ENCODE results near the gene PDCD1. TPM values are rescaled to one million over a fixed set of nuclear protein-coding genes. Genes with fewer than 3 reads are reported as not detected.

Gene PDCD1
- total and polyA plus RNA-seq, 2 donors (not counting 1 experiment from before 2014, with no cell fraction given): not detected

- Histone ChIP-seq H3K4me3 (replicated peaks in 1 of 4; ENCODE audit: control extremely low read depth in 1 of 4, insufficient read depth in 1 of 4, low read depth in 3 of 4, low read length in 4 of 4) (no peak overlapping the region), H3K9me3 (ENCODE audit: control insufficient read depth, insufficient read depth, low read depth, low read length) (no peaks in the 10 kb centered on the region), H3K36me3 (ENCODE audit: control insufficient read depth, insufficient read depth, low read length) (no peaks in the 10 kb centered on the region), H4K20me1 (ENCODE audit: control insufficient read depth, extremely low read depth, insufficient read depth, low read length) (no peaks in the 10 kb centered on the region), H3K4me1 (ENCODE audit: control insufficient read depth, extremely low read depth, insufficient read depth, low read length) (no peaks in the 10 kb centered on the region), H3K4me2 (ENCODE audit: extremely low read depth, insufficient read depth, low read length) (no peak overlapping the region), H3K79me2 (ENCODE audit: control insufficient read depth, insufficient read depth, low read length) (no peaks in the 10 kb centered on the region), H3K9ac (ENCODE audit: insufficient read depth, low read length) (no peak overlapping the region), H3K27ac (ENCODE audit: insufficient read depth, low read length) (no peak overlapping the region), H2AFZ (ENCODE audit: low read length) (no peak overlapping the region), H3K27me3 (ENCODE audit: control insufficient read depth, insufficient read depth, low read length) (no peaks in the 10 kb centered on the region)
- no peak for DNase-seq (ENCODE audit: low read depth in 2 of 2)
- TF ChIP-seq, protein P1, sequence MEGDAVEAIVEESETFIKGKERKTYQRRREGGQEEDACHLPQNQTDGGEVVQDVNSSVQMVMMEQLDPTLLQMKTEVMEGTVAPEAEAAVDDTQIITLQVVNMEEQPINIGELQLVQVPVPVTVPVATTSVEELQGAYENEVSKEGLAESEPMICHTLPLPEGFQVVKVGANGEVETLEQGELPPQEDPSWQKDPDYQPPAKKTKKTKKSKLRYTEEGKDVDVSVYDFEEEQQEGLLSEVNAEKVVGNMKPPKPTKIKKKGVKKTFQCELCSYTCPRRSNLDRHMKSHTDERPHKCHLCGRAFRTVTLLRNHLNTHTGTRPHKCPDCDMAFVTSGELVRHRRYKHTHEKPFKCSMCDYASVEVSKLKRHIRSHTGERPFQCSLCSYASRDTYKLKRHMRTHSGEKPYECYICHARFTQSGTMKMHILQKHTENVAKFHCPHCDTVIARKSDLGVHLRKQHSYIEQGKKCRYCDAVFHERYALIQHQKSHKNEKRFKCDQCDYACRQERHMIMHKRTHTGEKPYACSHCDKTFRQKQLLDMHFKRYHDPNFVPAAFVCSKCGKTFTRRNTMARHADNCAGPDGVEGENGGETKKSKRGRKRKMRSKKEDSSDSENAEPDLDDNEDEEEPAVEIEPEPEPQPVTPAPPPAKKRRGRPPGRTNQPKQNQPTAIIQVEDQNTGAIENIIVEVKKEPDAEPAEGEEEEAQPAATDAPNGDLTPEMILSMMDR (conservative IDR thresholded peaks at IDR 0.05 in 1 of 2, IDR thresholded peaks at IDR 0.05 in 1 of 2; ENCODE audit: low read depth in 1 of 2, low read length in 2 of 2): no peak
- TF ChIP-seq EZH2 (IDR thresholded peaks at IDR 0.05; ENCODE audit: low read length, missing control alignments): no peak
Observed at GRCh38 chr2:241842067-241842415, 16.7 kb downstream of the PDCD1 start.

- H2AFZ ChIP-seq (ENCODE audit: low read length): no peak overlapping the region
- H3K27me3 ChIP-seq (ENCODE audit: control insufficient read depth, insufficient read depth, low read length): no peaks in the 10 kb centered on the region
- no peak for DNase-seq (ENCODE audit: low read depth in 2 of 2)
- no peaks in the 10 kb centered on the region for H3K4me1 ChIP-seq (ENCODE audit: control insufficient read depth, extremely low read depth, insufficient read depth, low read length)
- H3K9me3 ChIP-seq (ENCODE audit: control insufficient read depth, insufficient read depth, low read depth, low read length): no peaks in the 10 kb centered on the region
- no peak overlapping the region for H3K4me2 ChIP-seq (ENCODE audit: extremely low read depth, insufficient read depth, low read length)
- no peak overlapping the region for H3K27ac ChIP-seq (ENCODE audit: insufficient read depth, low read length)
- H3K36me3 ChIP-seq (ENCODE audit: control insufficient read depth, insufficient read depth, low read length): no peaks in the 10 kb centered on the region
- no peak overlapping the region for H3K9ac ChIP-seq (ENCODE audit: insufficient read depth, low read length)
- H4K20me1 ChIP-seq (ENCODE audit: control insufficient read depth, extremely low read depth, insufficient read depth, low read length): no peaks in the 10 kb centered on the region
- no peak overlapping the region for H3K4me3 ChIP-seq (replicated peaks in 1 of 4; ENCODE audit: control extremely low read depth in 1 of 4, insufficient read depth in 1 of 4, low read depth in 3 of 4, low read length in 4 of 4)
- H3K79me2 ChIP-seq (ENCODE audit: control insufficient read depth, insufficient read depth, low read length): no peaks in the 10 kb centered on the region
- TF ChIP-seq, protein P1 (conservative IDR thresholded peaks at IDR 0.05 in 1 of 2, IDR thresholded peaks at IDR 0.05 in 1 of 2; ENCODE audit: low read depth in 1 of 2, low read length in 2 of 2): no peak
- no peak for TF ChIP-seq EZH2 (IDR thresholded peaks at IDR 0.05; ENCODE audit: low read length, missing control alignments)
Observed at GRCh38 chr2:241841181-241842066, 17.3 kb downstream of the PDCD1 start.

DNA sequence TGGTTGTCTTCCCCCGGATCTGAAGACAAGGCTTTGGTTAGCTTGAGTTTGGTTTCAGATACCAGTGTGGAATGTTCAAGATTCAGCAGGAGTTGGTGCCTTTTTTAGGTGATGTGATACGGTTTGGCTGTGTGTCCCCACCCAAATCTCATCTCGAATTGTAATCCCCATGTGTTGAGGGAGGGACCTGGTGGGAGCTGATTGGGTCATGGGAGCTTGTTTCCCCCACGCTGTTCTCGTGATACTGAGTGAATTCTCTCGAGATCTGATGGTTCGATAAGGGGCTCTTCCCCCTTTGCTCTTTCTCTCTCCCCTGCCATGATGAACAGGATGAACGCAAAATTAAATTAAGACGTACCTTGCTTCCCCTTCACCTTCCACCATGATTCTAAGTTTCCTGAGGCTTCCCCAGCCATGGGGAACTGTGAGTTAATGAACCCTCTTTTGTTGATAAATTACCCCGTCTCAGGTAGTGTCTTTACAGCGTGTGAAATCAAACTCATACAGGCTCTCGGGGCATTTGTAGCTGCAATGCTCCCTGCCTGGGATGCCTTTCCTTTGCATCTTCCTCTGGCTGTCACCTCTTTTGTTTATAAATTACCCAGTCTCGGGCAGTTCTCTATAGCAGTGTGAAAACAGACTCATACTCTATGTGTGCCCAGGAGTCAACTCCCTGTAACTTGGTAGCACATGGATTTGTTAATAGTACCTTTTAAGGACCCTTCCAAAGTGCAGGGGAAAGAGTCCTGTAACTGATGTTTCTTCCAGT, 21.3 kb downstream of the PDCD1 start:
- TF ChIP-seq, protein P1 (conservative IDR thresholded peaks at IDR 0.05 in 1 of 2, IDR thresholded peaks at IDR 0.05 in 1 of 2; ENCODE audit: low read depth in 1 of 2, low read length in 2 of 2): no peak
- TF ChIP-seq EZH2 (IDR thresholded peaks at IDR 0.05; ENCODE audit: low read length, missing control alignments): no peak
- DNase-seq (ENCODE audit: low read depth in 2 of 2): no peak
- H3K36me3 ChIP-seq (ENCODE audit: control insufficient read depth, insufficient read depth, low read length): no peaks in the 10 kb centered on the region
- no peaks in the 10 kb centered on the region for H3K79me2 ChIP-seq (ENCODE audit: control insufficient read depth, insufficient read depth, low read length)
- H4K20me1 ChIP-seq (ENCODE audit: control insufficient read depth, extremely low read depth, insufficient read depth, low read length): no peaks in the 10 kb centered on the region
- no peaks in the 10 kb centered on the region for H3K9me3 ChIP-seq (ENCODE audit: control insufficient read depth, insufficient read depth, low read depth, low read length)
- H3K4me2 ChIP-seq (ENCODE audit: extremely low read depth, insufficient read depth, low read length): no peak overlapping the region
- H3K9ac ChIP-seq (ENCODE audit: insufficient read depth, low read length): no peak overlapping the region
- no peaks in the 10 kb centered on the region for H3K27me3 ChIP-seq (ENCODE audit: control insufficient read depth, insufficient read depth, low read length)
- H3K4me3 ChIP-seq (replicated peaks in 1 of 4; ENCODE audit: control extremely low read depth in 1 of 4, insufficient read depth in 1 of 4, low read depth in 3 of 4, low read length in 4 of 4): no peak overlapping the region
- H2AFZ ChIP-seq (ENCODE audit: low read length): no peak overlapping the region
- H3K27ac ChIP-seq (ENCODE audit: insufficient read depth, low read length): no peak overlapping the region
- H3K4me1 ChIP-seq (ENCODE audit: control insufficient read depth, extremely low read depth, insufficient read depth, low read length): no peaks in the 10 kb centered on the region
